GM12874 (cell line): Measurements from ENCODE around the gene ARRDC1.

Experiments used
- TF ChIP-seq, protein P1 (sequence below): IDR thresholded peaks from 2 replicates; pipeline ENCODE4 v1.5.1; 2011; ENCODE audit warnings: low read depth, mild to moderate bottlenecking, control low read depth, low read length, moderate library complexity; ENCODE audit not compliant: insufficient read depth

ARRDC1 gene

DNA sequence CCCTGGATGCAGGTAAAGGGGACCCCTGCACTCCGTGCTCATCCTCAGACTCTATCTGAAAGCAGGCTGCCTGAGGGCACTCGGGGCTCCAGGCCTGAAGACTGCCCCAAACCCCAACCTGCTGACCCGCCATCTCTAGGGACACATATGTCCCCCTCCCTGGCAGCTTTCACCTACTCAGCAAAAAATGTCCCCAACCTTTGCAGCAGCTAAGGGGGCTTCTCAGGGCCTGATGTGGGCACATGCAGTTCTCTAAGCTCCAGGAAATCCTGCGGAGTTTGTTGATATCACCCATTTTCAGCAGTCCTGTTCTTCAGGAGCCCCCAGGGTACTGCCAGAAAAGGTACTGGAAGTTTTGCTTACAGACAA is 24.5 kb upstream of the ARRDC1 start:
- TF ChIP-seq, protein P1, sequence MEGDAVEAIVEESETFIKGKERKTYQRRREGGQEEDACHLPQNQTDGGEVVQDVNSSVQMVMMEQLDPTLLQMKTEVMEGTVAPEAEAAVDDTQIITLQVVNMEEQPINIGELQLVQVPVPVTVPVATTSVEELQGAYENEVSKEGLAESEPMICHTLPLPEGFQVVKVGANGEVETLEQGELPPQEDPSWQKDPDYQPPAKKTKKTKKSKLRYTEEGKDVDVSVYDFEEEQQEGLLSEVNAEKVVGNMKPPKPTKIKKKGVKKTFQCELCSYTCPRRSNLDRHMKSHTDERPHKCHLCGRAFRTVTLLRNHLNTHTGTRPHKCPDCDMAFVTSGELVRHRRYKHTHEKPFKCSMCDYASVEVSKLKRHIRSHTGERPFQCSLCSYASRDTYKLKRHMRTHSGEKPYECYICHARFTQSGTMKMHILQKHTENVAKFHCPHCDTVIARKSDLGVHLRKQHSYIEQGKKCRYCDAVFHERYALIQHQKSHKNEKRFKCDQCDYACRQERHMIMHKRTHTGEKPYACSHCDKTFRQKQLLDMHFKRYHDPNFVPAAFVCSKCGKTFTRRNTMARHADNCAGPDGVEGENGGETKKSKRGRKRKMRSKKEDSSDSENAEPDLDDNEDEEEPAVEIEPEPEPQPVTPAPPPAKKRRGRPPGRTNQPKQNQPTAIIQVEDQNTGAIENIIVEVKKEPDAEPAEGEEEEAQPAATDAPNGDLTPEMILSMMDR = no peak

DNA sequence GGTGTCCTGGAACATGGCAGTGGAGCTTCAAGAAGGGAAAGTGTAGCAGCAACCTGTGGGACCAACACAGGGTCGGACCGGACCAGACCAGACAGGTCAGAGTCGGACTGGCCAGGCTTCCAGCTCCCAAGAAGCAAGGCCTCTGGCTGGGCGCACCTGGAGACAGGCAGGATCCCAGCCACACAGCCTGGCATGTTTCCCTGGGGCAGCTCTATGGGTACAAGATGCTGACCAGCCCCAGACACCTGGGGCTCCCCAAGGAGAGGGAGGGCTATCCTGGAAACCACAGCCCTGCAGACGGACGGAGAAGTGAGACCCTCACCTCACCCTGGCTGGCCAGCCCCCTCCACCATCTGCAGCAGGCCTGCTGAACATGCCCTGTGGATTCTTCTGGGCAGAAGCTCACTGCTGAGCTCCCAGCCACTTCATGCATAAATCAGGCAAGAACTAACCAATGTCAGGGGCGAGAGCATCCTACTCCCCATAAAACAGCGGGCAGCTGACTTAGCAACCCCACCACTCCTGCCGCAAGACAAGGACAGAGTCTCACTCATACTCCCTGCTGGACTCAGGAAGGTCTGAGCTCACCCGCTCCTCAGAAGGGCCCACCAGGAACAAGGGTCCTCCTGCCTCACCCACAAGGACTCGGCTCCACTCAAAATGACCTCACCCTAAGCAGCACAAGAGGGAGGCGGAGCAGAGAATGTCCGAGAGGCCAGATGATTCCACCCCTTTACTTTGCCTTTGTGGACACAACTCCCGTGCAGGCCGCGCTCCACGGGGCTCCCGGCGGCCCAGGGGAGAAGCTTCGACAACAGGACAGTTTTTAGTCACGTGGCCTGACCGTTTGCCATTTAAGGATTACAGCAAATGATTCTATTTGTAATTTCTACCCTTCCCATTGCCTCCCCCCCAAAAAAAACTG is 23.9 kb upstream of the ARRDC1 start:
- TF ChIP-seq, protein P1 = no peak

DNA sequence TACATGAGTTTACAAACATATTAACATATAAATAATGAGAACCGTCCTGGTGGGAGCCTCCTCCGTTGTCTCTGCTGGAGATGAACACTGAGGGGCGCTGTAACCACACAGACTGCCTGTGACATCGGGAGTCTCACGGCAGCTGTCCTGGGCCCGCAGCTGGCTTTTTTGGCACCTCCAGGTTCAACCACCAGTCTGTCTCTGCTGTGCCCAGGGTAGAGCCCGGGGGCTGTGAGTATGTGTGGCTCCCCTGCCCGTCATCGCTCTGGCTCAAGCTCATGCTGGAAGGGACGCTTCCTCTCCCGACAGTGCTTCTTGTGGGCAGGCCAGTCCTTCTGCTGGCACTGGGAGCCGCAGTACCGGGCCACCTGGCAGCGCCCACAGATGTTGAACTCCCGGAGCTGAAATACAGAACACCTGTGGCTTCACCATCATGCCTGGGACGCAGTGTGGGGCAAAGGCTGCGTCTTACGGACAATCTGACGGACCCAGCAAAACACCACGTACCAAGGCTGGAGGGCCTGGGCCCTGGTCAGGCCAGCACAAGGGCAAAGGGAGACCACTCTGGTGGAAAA is 23.1 kb upstream of the ARRDC1 start:
- TF ChIP-seq, protein P1 = peak; percentile 21; the same call in 1 of the 2 replicates

DNA sequence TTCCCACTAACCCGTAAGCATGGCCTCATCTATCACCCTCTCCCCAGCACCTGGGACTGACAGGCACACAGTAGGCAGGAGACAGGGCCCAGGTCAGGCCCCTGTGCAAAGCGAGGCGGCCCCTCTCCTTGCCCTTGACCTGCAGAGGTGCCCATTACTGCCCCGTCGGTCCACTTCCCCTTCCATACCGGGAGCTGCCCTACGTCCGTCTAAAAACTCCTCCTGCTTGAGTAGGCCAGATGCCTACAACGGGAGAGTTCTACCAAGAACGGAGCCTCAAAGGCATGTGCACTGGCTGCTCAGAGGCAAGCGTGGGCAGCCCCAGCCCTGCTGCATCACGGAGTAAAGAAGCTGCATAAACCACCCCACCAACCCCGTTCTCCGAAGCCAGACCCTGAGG is 22.1 kb upstream of the ARRDC1 start:
- TF ChIP-seq, protein P1 = no peak

DNA sequence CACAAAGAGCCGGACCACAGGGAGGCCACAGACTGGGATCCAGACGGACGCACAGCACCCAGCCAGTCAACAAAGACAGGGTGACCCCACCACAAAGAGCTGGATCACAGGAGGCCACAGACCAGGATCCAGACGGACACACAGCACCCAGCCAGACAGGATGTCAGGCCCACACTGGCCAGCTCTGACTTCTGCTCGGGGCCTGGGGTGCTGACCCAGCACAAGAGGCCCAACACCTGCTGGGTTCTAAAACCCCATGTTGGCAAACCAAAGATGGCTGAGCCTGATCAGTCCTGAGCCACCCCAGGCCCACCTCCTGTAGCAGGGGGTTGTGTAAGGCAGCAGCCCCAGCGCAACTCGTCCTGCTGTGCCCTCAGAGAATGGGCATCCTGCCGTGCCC is 21.5 kb upstream of the ARRDC1 start:
- TF ChIP-seq, protein P1 = no peak

DNA sequence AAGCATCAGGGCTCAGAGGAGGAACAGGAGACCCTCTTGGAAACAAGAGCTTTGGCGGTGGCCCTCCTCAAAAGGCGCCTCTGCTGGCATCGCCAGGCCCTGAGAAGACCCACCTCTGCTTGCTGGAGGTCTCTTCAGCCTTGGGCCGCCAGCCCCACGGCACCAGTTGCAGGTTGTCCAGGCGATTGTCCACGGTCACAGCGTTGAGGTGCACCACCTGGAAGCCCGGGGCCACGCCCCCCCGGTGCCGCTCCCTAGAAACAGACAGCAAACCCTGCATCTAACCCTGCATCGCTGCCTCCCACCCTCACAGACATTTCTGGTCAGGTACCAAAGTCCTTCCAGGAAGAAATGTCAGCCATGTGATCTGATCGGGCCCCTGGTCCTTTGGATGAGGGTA is 18.6 kb upstream of the ARRDC1 start:
- TF ChIP-seq, protein P1 = no peak

DNA sequence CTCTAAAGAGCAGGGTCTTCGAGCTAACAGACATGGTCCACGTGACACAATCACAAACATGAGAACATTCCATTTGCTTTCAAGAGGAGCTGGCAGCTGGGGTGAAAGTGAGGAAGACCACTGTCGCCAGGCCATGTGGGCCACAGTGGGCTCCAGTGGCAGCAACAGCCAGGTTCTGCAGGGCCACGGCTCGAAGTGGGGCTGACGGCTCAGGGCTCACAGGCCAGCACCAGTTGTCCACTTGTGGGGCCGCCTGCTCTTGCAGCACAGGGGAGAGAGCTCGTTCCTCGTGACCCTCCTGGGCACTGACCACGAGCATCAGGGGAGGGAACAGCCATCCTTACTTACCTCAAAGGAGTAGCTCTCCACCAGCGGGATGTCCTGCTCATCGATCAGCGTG is 17.2 kb upstream of the ARRDC1 start:
- TF ChIP-seq, protein P1 = no peak
